ENCODE data around the gene CEBPZ. TPM values are rescaled to one million over a fixed set of nuclear protein-coding genes. Genes with fewer than 3 reads are reported as not detected.

Gene CEBPZ
- total and polyA plus RNA-seq, 2 donors from 2014 or later, result 45.5 to 55.9 TPM

- Histone ChIP-seq H3K4me1 (ENCODE audit: control insufficient read depth in 2 of 3, insufficient read depth in 2 of 3, low read depth in 1 of 3, low read length in 3 of 3) (no peaks in the 10 kb centered on the region), H3K9ac (ENCODE audit: low read length in 3 of 3) (no peak overlapping the region), H3K4me3 (ENCODE audit: low read length in 3 of 3) (no peak overlapping the region), H3K27ac (ENCODE audit: low read depth in 2 of 2, low read length in 2 of 2) (no peak overlapping the region), H3K36me3 (ENCODE audit: control insufficient read depth in 2 of 3, insufficient read depth in 3 of 3, low read length in 3 of 3) (peaks cover 17 to 35% (median 17%) of the 10 kb centered on the region in 3 donors), H3K9me3 (ENCODE audit: control insufficient read depth in 2 of 3, insufficient read depth in 1 of 3, low read length in 3 of 3) (no peaks in the 10 kb centered on the region), H3K27me3 (ENCODE audit: control insufficient read depth, insufficient read depth, low read length) (no peaks in the 10 kb centered on the region)
- no peak for TF ChIP-seq CTCF (IDR thresholded peaks at IDR 0.05; ENCODE audit: borderline replicate concordance, extremely low read depth, insufficient read depth)
- DNase-seq (no peak), FAIRE-seq (no peak)
- intact Hi-C loops (cut with DNase I), result no loop called here
Observed at GRCh38 chr2:37250869-37251740, 19.7 kb upstream of the CEBPZ start.

GRCh38 chr2:37246205-37246604, 14.8 kb upstream of the CEBPZ start:
- FAIRE-seq (no peak), DNase-seq (no peak)
- Histone ChIP-seq H3K4me1 (ENCODE audit: control insufficient read depth in 2 of 3, insufficient read depth in 2 of 3, low read depth in 1 of 3, low read length in 3 of 3) (no peaks in the 10 kb centered on the region), H3K27me3 (ENCODE audit: control insufficient read depth, insufficient read depth, low read length) (no peaks in the 10 kb centered on the region), H3K27ac (ENCODE audit: low read depth in 2 of 2, low read length in 2 of 2) (no peak overlapping the region), H3K4me3 (ENCODE audit: low read length in 3 of 3) (no peak overlapping the region), H3K9ac (ENCODE audit: low read length in 3 of 3) (no peak overlapping the region), H3K36me3 (ENCODE audit: control insufficient read depth in 2 of 3, insufficient read depth in 3 of 3, low read length in 3 of 3) (peaks cover 13 to 33% (median 29%) of the 10 kb centered on the region in 3 donors), H3K9me3 (ENCODE audit: control insufficient read depth in 2 of 3, insufficient read depth in 1 of 3, low read length in 3 of 3) (no peaks in the 10 kb centered on the region)
- intact Hi-C loops (cut with DNase I), result no loop called here
- no peak for TF ChIP-seq CTCF (IDR thresholded peaks at IDR 0.05; ENCODE audit: borderline replicate concordance, extremely low read depth, insufficient read depth)

- Histone ChIP-seq H3K27ac (ENCODE audit: low read depth in 2 of 2, low read length in 2 of 2) (no peak overlapping the region), H3K9me3 (ENCODE audit: control insufficient read depth in 2 of 3, insufficient read depth in 1 of 3, low read length in 3 of 3) (no peaks in the 10 kb centered on the region), H3K4me3 (ENCODE audit: low read length in 3 of 3) (no peak overlapping the region), H3K9ac (ENCODE audit: low read length in 3 of 3) (no peak overlapping the region), H3K27me3 (ENCODE audit: control insufficient read depth, insufficient read depth, low read length) (no peaks in the 10 kb centered on the region), H3K4me1 (ENCODE audit: control insufficient read depth in 2 of 3, insufficient read depth in 2 of 3, low read depth in 1 of 3, low read length in 3 of 3) (no peaks in the 10 kb centered on the region), H3K36me3 (ENCODE audit: control insufficient read depth in 2 of 3, insufficient read depth in 3 of 3, low read length in 3 of 3) (peaks cover 13 to 37% (median 29%) of the 10 kb centered on the region in 3 donors)
- DNase-seq, result no peak
- intact Hi-C loops (cut with DNase I), result no loop called here
- TF ChIP-seq CTCF (IDR thresholded peaks at IDR 0.05; ENCODE audit: borderline replicate concordance, extremely low read depth, insufficient read depth), result no peak
- FAIRE-seq, result no peak
Observed at GRCh38 chr2:37244755-37245154, 13.4 kb upstream of the CEBPZ start.
